GM23338 (cell line): ENCODE measurements around the gene DRD2. TPM values are rescaled to one million over a fixed set of nuclear protein-coding genes. Genes with fewer than 3 reads are reported as not detected.

Experiments used
- ATAC-seq: fragments of 200-7000 bp; cut with Tn5 transposase; 3 replicates; pipeline ENCODE4 v1.9.1; 2020
- DNase-seq: peaks from one replicate; pipeline ENCODE4 v3.0.0-alpha.2; 2015; ENCODE audit warnings: low spot score
- H2AFZ ChIP-seq: fragments of 200-600 bp; sonication (generic); 2 replicates; pipeline ENCODE4 v1.8.0; 2016; ENCODE audit warnings: antibody characterized with exemption, mild to moderate bottlenecking, moderate library complexity
- H3F3A ChIP-seq: fragments of 200-600 bp; sonication (generic); replicated peaks from 2 replicates; pipeline ENCODE4 v1.8.0; 2017; ENCODE audit warnings: antibody characterized with exemption, mixed run types, low read depth
- H3K27ac ChIP-seq: fragments of 200-600 bp; sonication (generic); 2 replicates; pipeline ENCODE4 v1.6.1; 2016; ENCODE audit warnings: low read depth
- H3K27me3 ChIP-seq: fragments of 200-600 bp; sonication (generic); 2 replicates; pipeline ENCODE4 v1.8.0; 2016; ENCODE audit warnings: mild to moderate bottlenecking, mixed run types, moderate library complexity; ENCODE audit not compliant: insufficient read depth
- H3K36me3 ChIP-seq: fragments of 200-600 bp; sonication (generic); 2 replicates; pipeline ENCODE4 v1.8.0; 2016; ENCODE audit warnings: mild to moderate bottlenecking; ENCODE audit not compliant: insufficient read depth
- H3K4me1 ChIP-seq: fragments of 200-600 bp; sonication (generic); 2 replicates; pipeline ENCODE4 v1.8.0; 2016; ENCODE audit warnings: mild to moderate bottlenecking, moderate library complexity; ENCODE audit not compliant: insufficient read depth
- H3K4me2 ChIP-seq: fragments of 200-600 bp; sonication (generic); 2 replicates; pipeline ENCODE4 v1.7.1; 2017; ENCODE audit warnings: mixed run types
- H3K4me3 ChIP-seq: fragments of 200-600 bp; sonication (generic); 2 replicates; pipeline ENCODE4 v1.6.1; 2016; ENCODE audit warnings: mixed run types
- H3K79me2 ChIP-seq: fragments of 200-600 bp; sonication (generic); replicated peaks from 2 replicates; pipeline ENCODE4 v1.8.0; 2017; ENCODE audit warnings: mild to moderate bottlenecking; ENCODE audit not compliant: insufficient read depth
- H3K9me2 ChIP-seq: fragments of 200-600 bp; sonication (generic); 2 replicates; pipeline ENCODE4 v1.8.0; 2017; ENCODE audit not compliant: insufficient read depth
- H4K20me1 ChIP-seq: fragments of 200-600 bp; sonication (generic); replicated peaks from 2 replicates; pipeline ENCODE4 v1.8.0; 2017; ENCODE audit warnings: mild to moderate bottlenecking; ENCODE audit not compliant: insufficient read depth
- H3K27ac Mint-ChIP-seq: 2 replicates; pipeline ENCODE4 v1.8.0; 2020; ENCODE audit warnings: inconsistent platforms, mild to moderate bottlenecking, moderate library complexity, mixed read lengths
- H3K27me3 Mint-ChIP-seq: 3 replicates; pipeline ENCODE4 v1.8.0; 2022; ENCODE audit warnings: low read depth, mild to moderate bottlenecking, moderate library complexity, mixed read lengths, inconsistent platforms; ENCODE audit not compliant: insufficient read depth, poor library complexity
- H3K36me3 Mint-ChIP-seq: 3 replicates; pipeline ENCODE4 v1.8.0; 2021; ENCODE audit warnings: low read depth, mild to moderate bottlenecking, inconsistent platforms, moderate library complexity, mixed read lengths
- H3K4me1 Mint-ChIP-seq: 3 replicates; pipeline ENCODE4 v1.8.0; 2020; ENCODE audit warnings: mild to moderate bottlenecking, inconsistent platforms, mixed read lengths
- H3K4me3 Mint-ChIP-seq: 3 replicates; pipeline ENCODE4 v1.8.0; 2021; ENCODE audit warnings: moderate library complexity, mild to moderate bottlenecking, inconsistent platforms, mixed read lengths
- H3K9me3 Mint-ChIP-seq: 3 replicates; pipeline ENCODE4 v1.8.0; 2020; ENCODE audit warnings: moderate library complexity, mild to moderate bottlenecking, inconsistent platforms, mixed read lengths
- EZH2phosphoT487 ChIP-seq: fragments of 200-600 bp; sonication (generic); IDR thresholded peaks from one replicate; pipeline ENCODE4 v1.8.1; 2018; ENCODE audit warnings: antibody characterized with exemption; ENCODE audit not compliant: unreplicated experiment
- polyA plus RNA-seq: library from polyadenylated mRNA; unstranded; fragments of >200 nt; fragmentation: Nextera tagmentation; extraction: Ambion mirVana; gene quantifications from 2 replicates; pipeline ENCODE4 v1.2.1, GENCODE V29; 2016
- total RNA-seq: library from RNA; depleted of rRNA; stranded (reverse); fragments of >200 nt; shearing (Covaris generic); gene quantifications from 2 replicates; pipeline ENCODE4 v1.2.3, GENCODE V29; 2014
- TF ChIP-seq, protein P1 (sequence below): fragments of 250-450 bp; sonication (Bioruptor Pico); IDR thresholded peaks from 2 replicates; pipeline ENCODE4 v1.5.0; 2020; ENCODE audit warnings: mild to moderate bottlenecking, moderate library complexity
- TF ChIP-seq, protein P2 (sequence below): IDR thresholded peaks from 2 replicates; pipeline ENCODE4 v1.6.1; 2016; ENCODE audit warnings: antibody characterized with exemption
- TF ChIP-seq, protein P3 (sequence below), 2 experiments: fragments of 200-600 bp in 1 of 2; sonication (generic) in 1 of 2; conservative IDR thresholded peaks; 2 replicates each; pipeline versions ENCODE4 v1.5.1 to v1.6.1; 2016 to 2017; ENCODE audit warnings: antibody characterized with exemption in 2 of 2, low read depth in 2 of 2, mild to moderate bottlenecking in 2 of 2, moderate library complexity in 1 of 2

DRD2 gene
- total and polyA plus RNA-seq, 2 experiments from 2014 or later, result 0.21 to 0.66 TPM

DNA sequence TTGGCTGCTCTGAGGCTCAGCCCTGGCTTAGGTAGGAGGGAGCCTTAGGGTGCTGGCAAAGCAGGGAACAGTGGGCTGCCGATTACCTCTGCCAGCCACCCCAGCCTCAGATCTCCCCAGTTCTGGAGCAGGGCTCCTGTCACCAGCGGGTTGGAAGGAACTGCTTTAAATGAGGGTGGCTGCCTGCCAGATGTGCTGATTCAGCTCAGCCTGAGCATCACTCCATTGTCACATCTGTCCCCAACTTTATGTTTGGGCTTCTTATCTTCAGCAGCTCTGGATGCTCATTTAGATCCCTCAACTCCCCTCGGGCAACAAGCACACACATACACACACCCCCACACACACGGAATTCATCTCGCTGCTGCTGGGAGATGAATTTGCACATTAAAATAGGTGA, 104.6 kb downstream of the DRD2 start (continued):
- TF ChIP-seq, protein P1, sequence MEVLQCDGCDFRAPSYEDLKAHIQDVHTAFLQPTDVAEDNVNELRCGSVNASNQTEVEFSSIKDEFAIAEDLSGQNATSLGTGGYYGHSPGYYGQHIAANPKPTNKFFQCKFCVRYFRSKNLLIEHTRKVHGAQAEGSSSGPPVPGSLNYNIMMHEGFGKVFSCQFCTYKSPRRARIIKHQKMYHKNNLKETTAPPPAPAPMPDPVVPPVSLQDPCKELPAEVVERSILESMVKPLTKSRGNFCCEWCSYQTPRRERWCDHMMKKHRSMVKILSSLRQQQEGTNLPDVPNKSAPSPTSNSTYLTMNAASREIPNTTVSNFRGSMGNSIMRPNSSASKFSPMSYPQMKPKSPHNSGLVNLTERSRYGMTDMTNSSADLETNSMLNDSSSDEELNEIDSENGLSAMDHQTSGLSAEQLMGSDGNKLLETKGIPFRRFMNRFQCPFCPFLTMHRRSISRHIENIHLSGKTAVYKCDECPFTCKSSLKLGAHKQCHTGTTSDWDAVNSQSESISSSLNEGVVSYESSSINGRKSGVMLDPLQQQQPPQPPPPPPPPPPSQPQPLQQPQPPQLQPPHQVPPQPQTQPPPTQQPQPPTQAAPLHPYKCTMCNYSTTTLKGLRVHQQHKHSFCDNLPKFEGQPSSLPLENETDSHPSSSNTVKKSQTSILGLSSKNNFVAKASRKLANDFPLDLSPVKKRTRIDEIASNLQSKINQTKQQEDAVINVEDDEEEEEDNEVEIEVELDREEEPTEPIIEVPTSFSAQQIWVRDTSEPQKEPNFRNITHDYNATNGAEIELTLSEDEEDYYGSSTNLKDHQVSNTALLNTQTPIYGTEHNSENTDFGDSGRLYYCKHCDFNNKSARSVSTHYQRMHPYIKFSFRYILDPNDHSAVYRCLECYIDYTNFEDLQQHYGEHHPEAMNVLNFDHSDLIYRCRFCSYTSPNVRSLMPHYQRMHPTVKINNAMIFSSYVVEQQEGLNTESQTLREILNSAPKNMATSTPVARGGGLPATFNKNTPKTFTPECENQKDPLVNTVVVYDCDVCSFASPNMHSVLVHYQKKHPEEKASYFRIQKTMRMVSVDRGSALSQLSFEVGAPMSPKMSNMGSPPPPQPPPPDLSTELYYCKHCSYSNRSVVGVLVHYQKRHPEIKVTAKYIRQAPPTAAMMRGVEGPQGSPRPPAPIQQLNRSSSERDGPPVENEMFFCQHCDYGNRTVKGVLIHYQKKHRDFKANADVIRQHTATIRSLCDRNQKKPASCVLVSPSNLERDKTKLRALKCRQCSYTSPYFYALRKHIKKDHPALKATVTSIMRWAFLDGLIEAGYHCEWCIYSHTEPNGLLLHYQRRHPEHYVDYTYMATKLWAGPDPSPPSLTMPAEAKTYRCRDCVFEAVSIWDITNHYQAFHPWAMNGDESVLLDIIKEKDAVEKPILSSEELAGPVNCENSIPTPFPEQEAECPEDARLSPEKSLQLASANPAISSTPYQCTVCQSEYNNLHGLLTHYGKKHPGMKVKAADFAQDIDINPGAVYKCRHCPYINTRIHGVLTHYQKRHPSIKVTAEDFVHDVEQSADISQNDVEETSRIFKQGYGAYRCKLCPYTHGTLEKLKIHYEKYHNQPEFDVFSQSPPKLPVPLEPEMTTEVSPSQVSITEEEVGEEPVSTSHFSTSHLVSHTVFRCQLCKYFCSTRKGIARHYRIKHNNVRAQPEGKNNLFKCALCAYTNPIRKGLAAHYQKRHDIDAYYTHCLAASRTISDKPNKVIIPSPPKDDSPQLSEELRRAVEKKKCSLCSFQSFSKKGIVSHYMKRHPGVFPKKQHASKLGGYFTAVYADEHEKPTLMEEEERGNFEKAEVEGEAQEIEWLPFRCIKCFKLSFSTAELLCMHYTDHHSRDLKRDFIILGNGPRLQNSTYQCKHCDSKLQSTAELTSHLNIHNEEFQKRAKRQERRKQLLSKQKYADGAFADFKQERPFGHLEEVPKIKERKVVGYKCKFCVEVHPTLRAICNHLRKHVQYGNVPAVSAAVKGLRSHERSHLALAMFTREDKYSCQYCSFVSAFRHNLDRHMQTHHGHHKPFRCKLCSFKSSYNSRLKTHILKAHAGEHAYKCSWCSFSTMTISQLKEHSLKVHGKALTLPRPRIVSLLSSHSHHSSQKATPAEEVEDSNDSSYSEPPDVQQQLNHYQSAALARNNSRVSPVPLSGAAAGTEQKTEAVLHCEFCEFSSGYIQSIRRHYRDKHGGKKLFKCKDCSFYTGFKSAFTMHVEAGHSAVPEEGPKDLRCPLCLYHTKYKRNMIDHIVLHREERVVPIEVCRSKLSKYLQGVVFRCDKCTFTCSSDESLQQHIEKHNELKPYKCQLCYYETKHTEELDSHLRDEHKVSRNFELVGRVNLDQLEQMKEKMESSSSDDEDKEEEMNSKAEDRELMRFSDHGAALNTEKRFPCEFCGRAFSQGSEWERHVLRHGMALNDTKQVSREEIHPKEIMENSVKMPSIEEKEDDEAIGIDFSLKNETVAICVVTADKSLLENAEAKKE (CRISPR knock-in tag), result no peak
- TF ChIP-seq, protein P2, sequence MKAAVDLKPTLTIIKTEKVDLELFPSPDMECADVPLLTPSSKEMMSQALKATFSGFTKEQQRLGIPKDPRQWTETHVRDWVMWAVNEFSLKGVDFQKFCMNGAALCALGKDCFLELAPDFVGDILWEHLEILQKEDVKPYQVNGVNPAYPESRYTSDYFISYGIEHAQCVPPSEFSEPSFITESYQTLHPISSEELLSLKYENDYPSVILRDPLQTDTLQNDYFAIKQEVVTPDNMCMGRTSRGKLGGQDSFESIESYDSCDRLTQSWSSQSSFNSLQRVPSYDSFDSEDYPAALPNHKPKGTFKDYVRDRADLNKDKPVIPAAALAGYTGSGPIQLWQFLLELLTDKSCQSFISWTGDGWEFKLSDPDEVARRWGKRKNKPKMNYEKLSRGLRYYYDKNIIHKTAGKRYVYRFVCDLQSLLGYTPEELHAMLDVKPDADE, result no peak
- TF ChIP-seq, protein P3, sequence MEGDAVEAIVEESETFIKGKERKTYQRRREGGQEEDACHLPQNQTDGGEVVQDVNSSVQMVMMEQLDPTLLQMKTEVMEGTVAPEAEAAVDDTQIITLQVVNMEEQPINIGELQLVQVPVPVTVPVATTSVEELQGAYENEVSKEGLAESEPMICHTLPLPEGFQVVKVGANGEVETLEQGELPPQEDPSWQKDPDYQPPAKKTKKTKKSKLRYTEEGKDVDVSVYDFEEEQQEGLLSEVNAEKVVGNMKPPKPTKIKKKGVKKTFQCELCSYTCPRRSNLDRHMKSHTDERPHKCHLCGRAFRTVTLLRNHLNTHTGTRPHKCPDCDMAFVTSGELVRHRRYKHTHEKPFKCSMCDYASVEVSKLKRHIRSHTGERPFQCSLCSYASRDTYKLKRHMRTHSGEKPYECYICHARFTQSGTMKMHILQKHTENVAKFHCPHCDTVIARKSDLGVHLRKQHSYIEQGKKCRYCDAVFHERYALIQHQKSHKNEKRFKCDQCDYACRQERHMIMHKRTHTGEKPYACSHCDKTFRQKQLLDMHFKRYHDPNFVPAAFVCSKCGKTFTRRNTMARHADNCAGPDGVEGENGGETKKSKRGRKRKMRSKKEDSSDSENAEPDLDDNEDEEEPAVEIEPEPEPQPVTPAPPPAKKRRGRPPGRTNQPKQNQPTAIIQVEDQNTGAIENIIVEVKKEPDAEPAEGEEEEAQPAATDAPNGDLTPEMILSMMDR (conservative IDR thresholded peaks at IDR 0.05; ENCODE audit: low read depth in 2 of 2), result no peak

DNA sequence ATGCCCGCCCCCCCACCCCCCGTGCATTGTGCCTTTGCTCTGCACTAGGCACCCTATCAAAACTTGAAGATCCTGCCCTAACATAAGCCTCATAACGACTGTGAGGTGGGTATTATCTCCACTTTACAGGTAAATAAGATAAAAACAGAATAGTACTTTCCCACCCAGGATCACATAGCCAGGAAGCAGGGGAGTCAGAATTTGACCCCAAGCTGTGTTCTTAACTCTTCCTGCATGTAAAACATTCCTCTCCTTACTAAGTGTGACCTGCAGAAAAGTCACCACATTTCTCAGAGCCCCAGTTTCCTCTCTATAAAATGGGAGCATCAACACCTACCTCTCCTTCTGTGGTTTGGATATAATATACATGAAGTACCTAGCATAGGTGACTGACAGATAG, 105.8 kb downstream of the DRD2 start:
- H3K27me3 ChIP-seq, result no peaks in the 10 kb centered on the region
- ATAC-seq (no peak), DNase-seq (no peak)
- no peaks in the 10 kb centered on the region for H4K20me1 ChIP-seq
- no peaks in the 10 kb centered on the region for H3K79me2 ChIP-seq
- no peak overlapping the region for H3K4me3 Mint-ChIP-seq
- no peaks in the 10 kb centered on the region for H3K9me3 Mint-ChIP-seq
- peaks cover 5% of the 10 kb centered on the region; the same call in 1 of the 2 replicates for H3K9me2 ChIP-seq
- H3K36me3 Mint-ChIP-seq, result no peaks in the 10 kb centered on the region
- H3K4me3 ChIP-seq, result no peak overlapping the region
- no peaks in the 10 kb centered on the region for H3K36me3 ChIP-seq
- H3K4me1 ChIP-seq, result no peaks in the 10 kb centered on the region
- H3K27ac Mint-ChIP-seq, result no peak overlapping the region
- no peak overlapping the region for H2AFZ ChIP-seq
- H3F3A ChIP-seq, result no peaks in the 10 kb centered on the region
- peaks cover 18% of the 10 kb centered on the region for H3K4me1 Mint-ChIP-seq
- H3K4me2 ChIP-seq, result no peak overlapping the region
- H3K27me3 Mint-ChIP-seq, result peaks cover 3% of the 10 kb centered on the region
- H3K27ac ChIP-seq, result no peak overlapping the region
- TF ChIP-seq, protein P2, result no peak
- TF ChIP-seq, protein P1 (CRISPR knock-in tag), result no peak
- TF ChIP-seq EZH2phosphoT487, result no peak
